Measurements from ENCODE around the gene ULK4.

- TF ChIP-seq USF2 (IDR thresholded peaks at IDR 0.05; ENCODE audit: low read depth, low read length) (no peak), POLR2A (IDR thresholded peaks at IDR 0.05; ENCODE audit: low read depth, low read length) (no peak), CTCF (conservative IDR thresholded peaks at IDR 0.05; ENCODE audit: low read depth, low read length) (no peak), RCOR1 (IDR thresholded peaks at IDR 0.05; ENCODE audit: insufficient replicate concordance, low read length) (no peak), FOS (IDR thresholded peaks at IDR 0.05; ENCODE audit: low read depth, low read length) (no peak), MAFK (IDR thresholded peaks at IDR 0.05; ENCODE audit: low read depth, low read length) (no peak), ELK1 (IDR thresholded peaks at IDR 0.05; ENCODE audit: borderline replicate concordance, low read depth, low read length) (no peak), RFX5 (IDR thresholded peaks at IDR 0.05; ENCODE audit: low read depth, low read length) (no peak), RAD21 (IDR thresholded peaks at IDR 0.05; ENCODE audit: low read length) (no peak), CEBPB (IDR thresholded peaks at IDR 0.05; ENCODE audit: low read depth, low read length) (no peak), BHLHE40 (IDR thresholded peaks at IDR 0.05; ENCODE audit: low read depth, low read length) (no peak), MXI1 (IDR thresholded peaks at IDR 0.05; ENCODE audit: borderline replicate concordance, low read depth, low read length) (no peak), SMC3 (IDR thresholded peaks at IDR 0.05; ENCODE audit: low read depth, low read length) (no peak), CHD1 (IDR thresholded peaks at IDR 0.05; ENCODE audit: low read depth, low read length) (no peak)
Measured at GRCh38 chr3:41726891-41727290, 235.0 kb downstream of the ULK4 start.
